Measurements from ENCODE around the gene CDH23.

Gene CDH23

DNA sequence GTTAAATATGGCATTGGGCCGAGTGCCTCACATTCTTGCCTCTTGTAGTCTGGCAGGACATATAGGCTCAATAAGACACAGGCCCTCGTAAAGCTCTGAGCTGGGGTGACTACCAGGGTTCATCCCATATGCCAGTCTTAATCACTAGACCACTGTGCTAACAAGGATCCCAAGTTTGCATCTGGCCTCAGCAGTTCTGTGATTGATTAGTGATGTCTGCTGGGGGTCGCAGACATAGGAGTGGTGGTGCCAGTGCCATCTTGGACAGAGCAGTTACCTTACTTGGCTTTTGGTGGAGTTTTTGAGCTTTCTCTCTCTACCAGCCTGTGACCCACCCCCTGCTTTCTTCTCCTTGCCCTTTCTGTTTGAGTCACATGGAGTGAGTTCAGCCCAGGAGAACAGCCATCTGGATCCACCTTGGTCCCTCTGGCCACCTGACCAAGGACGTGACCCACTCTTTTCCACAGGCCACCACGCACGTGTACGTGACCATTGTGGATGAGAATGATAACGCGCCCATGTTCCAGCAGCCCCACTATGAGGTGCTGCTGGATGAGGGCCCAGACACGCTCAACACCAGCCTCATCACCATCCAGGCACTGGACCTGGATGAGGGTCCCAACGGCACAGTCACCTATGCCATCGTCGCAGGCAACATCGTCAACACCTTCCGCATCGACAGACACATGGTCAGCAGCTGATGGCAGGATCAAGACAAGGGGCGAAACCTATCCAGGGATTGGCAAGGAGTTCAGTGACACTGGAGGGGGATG is 380.7 kb downstream of the CDH23 start:
- no peak for DNase-seq (ENCODE audit: low spot score)

DNA sequence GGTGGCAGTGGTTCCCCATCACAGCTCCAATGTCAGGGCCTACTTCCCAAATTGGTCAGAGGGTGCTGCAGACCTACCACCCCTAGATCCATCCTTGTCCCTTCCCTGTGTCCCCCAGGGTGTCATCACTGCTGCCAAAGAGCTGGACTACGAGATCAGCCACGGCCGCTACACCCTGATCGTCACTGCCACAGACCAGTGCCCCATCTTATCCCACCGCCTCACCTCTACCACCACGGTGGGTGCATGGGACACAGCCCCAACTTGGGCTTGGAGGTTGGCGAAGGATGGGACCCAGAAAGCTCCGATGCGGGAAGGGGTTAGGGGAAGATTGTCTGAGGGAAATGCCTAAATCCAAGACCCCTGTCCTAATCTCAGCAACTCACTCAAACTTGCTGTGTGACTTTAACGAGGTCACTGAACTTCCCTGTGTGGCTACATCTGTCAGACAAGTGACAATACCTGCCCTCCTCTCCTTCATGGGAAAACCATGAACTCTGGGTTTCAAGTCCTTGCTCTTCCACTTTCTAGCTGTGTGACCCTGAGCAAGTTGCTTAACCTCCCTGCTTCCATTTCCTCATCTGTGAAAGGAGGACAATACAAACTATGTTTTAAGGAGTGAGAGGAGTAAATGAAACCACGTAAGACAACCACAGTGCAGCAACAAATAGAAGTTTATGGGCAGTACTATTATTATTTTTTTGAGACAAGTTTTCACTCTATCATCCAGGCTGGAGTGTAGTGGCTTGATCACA is 381.5 kb downstream of the CDH23 start:
- no peak for DNase-seq (ENCODE audit: low spot score)

DNA sequence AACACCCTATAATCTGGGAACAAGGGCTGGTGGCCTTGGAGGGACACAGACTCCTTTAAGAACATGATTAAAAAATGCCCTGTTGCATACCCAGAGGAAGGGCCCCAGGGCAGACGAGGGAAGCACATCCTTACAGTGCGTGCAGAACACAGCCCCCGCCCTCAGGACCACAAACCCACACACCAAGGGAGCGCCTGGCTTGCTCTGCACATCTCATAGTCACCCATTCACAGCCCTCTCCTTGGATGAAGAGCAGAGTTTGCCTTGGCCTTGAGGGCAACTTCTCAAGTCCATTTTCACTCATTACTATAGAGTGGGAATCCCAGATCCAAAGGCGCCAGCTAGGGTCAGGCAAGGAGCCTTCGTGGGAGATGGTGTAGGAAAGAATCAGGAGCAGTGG is 382.9 kb downstream of the CDH23 start:
- no peak for DNase-seq (ENCODE audit: low spot score)

DNA sequence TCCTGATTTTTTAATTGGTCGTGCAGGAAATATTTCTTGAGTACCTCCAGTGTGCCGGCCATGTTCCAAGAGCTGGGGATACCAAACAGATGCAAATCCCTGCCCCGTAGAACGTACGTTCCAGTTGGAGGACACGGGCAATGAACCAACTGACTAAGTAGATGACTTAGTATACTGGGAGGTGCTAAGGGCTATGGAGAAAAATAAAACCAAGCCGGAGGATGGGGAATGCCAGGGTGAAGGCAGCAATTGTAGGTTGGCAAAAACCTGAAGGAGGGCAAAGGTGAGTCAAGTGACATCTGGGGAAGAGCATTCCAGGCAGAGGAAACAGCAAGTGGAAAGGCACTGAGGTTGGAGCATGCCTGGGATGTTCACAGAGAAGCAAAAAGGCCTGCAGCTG is 383.4 kb downstream of the CDH23 start:
- peak; percentile 60 for DNase-seq (ENCODE audit: low spot score)

DNA sequence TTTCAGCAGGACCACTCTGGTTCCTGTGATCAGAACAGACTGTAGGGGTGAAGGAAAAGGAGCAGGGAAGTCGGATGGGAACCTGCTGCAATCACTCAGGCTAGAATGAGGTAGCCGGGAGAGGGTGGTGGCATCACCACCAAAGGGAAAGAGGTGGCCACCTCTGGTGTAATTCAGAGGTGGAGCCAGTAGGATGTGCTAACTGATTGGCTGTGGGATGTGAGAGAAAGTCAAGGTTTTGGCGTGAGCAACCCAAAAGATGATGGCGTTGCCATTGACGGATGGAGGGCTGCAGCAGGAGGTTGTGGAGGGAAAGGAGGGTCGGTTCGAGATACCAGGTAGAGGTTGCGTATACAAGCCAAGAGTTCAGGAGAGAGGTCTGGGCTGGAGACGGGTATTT is 384.0 kb downstream of the CDH23 start:
- no peak for DNase-seq (ENCODE audit: low spot score)

DNA sequence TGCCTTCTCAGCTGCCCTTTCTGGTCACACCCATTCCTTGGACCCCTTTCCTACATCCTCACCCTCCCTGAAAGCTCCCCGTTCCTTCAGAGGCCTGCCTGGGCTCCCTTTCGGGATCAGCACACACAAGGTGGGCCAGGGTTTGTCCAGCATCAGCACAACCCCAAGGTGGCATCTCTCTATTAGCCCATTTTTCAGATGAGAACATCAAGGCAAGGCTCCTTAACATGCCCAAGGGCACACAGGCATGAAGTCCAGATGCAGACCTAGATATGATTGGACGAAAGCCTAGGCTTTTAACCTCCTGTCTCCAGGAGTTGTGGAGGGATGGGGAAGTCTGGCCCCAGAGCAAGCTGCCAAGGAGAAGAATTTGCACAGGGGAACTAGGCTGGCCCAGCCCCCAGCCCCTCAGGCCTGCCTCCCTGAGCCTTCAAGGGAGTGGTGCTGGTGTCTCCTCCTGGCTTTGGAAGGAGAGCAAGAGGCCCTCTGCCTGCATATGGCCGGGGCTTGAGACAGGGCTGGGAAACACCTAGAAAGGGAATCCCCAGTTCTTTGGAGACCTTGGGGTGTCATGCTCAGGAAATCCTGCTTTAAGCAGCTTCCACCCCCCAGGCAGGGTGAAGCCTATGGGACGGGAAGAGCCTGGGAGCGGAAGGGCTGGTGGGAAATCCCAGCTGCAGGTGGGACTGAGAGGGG is 385.6 kb downstream of the CDH23 start:
- no peak for DNase-seq (ENCODE audit: low spot score)

DNA sequence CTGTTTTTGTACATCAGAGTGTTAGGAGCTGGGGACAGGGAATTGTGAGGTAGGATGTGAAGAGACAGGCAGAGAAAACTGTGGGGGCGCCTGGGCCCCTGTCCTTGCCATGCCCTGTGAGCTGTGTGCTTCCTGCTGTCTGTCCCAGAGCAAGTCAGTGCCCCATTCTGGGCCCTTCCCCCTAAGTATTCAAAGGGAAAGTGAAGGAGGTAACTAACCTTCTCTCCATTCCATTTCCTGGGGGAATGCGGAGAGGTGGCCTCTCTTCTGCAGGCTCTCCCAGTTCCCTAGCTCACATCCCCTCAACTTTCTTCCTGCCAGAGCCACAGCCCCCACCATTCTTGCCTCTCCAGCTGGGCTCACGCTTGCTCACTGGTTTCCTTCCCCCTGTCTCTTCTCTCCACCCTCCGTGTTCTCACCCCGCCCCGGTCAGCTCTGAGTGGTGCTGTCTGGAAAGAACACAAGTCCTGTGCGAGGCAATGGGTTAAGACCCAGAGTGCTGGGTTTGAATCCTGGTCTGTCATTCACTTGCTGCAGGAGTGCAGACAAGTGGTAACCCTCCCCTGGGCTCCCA is 386.3 kb downstream of the CDH23 start:
- no peak for DNase-seq (ENCODE audit: low spot score)

DNA sequence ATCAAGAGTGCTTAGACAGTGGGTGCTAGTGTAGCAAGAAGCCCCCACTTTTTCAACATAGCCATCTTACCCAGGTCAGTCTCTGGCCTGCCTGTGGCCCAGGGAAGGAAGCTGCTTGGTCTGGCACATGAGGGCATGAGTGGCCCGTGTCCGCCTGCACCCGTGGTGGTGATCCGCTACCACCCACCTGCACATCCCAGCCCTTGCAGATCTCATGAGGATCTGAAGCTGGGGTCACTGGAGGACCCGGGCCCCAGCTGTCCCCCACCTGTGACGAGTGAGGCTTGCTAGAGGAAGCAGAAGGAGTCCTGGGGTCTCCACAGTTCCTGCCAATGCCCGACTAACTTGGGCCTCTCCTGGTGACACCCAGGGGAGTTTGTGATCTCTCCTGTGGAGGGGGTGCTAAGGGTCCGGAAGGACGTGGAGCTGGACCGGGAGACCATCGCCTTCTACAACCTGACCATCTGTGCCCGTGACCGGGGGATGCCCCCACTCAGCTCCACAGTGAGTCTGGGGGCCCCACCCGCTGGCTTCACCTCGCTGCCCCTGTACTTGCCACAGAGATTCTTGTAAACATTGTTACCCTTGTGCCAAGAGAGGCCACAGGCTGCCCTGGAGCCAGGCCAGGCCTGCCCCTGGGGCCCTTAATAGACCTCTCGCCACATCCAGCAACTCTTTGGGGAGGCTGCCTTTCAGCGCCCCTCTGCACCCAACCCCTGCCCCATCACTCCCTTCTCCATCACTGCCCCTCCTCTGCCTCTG is 387.4 kb downstream of the CDH23 start:
- DNase-seq (ENCODE audit: low spot score) = no peak

DNA sequence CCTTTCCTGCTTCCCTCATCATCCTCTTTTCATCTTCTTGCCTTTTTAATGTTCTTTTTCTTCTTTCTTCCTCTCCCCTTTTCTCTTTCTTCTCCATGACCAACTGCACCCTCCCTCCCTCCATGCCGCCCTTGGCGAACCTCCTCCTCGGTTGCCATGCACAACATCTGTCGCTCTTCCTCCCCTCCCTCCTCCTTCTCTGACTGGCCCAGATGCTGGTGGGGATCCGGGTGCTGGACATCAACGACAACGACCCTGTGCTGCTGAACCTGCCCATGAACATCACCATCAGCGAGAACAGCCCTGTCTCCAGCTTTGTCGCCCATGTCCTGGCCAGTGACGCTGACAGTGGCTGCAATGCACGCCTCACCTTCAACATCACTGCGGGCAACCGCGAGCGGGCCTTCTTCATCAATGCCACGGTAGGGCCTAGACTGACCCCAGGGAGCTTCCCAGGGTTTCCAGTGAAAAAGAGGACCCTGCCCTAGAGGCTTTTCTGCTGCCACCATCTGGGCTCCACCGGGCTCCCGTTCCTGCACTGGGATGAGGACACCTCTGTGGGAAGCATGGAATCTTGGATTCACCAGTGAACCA is 388.1 kb downstream of the CDH23 start:
- DNase-seq (ENCODE audit: low spot score) = no peak

DNA sequence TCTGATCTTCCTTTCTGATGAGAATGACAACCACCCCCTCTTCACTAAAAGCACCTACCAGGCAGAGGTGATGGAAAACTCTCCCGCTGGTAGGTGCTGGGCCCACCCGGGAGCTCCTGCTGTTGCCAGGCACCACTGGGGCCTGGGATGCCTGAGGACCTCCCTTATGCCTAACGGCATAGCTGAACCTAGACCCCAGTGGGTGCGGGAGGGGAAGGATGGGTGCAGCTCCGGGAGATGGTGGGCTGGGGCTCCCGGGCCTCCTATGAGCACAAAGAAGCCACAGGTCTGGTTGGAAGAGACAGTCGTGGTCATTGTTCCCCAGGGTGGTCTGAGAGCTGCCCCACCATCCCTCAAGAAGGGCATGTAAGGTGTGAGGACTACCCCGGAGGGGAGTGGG is 392.2 kb downstream of the CDH23 start:
- DNase-seq (ENCODE audit: low spot score) = no peak

DNA sequence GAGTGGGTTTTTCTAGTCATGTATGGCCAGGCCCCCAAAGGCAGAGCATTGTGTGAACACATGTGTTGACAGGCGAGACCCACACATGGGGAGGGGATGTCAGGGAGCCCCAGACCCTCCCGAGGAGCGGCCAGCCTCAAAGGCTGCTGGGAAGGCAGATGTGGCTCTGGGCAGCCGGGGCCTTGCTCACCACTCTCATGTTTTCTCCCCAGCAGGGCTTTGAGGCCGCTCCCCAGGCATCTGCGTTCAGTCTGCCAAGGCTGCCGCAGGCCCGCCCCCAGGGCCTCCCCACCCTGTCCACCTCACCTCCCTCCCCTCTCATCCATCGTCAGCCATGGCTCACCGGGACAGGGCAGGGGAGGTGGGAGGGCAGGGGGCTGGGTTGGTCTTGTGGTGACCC is 393.2 kb downstream of the CDH23 start:
- no peak for DNase-seq (ENCODE audit: low spot score)

DNA sequence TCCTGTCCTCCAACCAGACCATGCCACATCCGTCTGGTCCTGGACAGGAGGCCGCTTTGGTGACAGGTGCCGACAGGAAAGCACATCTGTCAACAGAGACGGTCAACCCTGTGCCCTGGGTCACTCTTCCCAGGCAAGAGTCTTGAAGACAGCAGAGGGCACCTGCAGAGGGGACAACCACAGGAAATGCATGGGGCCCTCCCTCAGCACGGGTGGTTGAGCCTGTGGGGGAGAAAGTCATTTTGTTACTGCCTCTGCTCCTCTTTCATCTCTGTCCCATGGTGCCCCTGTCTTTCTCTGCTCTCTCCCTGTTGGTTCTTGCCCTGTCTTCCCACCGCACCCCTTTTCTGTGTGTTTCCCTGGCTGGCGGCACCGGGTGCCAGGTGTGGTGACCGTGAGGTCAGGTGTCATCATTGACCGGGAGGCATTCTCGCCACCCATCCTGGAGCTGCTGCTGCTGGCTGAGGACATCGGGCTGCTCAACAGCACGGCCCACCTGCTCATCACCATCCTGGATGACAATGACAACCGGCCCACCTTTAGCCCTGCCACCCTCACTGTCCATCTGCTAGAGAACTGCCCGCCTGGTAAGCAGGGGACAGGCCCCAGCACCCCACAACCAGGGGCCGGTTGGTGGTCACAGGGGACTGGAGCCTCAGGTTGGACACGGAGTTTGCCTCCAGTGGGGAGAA is 394.2 kb downstream of the CDH23 start:
- no peak for DNase-seq (ENCODE audit: low spot score)

DNA sequence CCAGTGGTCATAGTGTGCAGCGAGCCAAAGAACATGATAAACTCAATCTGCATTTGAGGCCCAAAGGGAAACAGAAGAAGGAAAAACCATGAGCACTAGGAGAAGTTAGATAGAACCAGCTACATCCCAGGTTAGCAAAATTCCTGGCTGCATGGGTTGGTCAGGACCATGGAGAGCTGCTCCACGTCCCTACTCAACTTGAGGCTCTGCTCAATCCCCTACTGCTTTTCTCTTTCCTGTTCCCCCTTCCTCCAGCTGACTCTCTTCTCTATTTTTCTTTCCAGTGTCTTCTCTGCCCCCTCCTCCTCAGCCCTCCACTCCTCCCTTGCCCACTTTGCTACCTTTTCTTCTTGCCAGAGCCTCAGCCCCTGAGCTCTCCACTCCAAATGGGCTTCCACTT is 398.5 kb downstream of the CDH23 start:
- DNase-seq (ENCODE audit: low spot score) = no peak

DNA sequence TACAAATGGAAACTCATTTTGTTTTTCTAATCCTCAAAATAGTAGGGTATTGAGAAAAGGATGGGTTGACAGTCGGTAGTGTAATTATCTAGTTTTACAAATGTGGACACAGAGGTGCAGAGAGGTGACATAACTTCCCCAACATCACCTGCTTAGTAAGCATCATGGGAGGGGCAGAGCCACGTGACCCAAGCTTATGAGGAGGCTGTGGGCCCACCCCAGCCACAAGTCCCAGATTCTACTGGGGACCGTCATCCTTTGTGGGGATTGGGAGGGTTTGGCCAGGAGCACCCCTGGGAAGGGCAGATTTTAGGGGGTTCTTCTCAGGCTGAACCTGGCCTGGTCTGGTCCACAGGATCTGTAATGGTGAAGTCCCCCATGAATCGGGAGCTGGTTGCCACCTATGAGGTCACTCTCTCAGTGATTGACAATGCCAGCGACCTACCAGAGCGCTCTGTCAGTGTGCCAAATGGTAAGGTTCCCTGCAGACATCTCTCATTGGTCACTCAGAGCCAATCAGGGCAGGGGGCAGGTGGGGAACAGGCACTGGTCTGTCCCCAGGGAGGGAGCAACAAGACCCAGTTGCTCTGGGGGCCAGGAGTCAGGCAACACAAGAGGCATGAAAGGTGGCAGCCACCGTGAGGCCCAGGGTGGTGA is 400.2 kb downstream of the CDH23 start:
- no peak for DNase-seq (ENCODE audit: low spot score)

DNA sequence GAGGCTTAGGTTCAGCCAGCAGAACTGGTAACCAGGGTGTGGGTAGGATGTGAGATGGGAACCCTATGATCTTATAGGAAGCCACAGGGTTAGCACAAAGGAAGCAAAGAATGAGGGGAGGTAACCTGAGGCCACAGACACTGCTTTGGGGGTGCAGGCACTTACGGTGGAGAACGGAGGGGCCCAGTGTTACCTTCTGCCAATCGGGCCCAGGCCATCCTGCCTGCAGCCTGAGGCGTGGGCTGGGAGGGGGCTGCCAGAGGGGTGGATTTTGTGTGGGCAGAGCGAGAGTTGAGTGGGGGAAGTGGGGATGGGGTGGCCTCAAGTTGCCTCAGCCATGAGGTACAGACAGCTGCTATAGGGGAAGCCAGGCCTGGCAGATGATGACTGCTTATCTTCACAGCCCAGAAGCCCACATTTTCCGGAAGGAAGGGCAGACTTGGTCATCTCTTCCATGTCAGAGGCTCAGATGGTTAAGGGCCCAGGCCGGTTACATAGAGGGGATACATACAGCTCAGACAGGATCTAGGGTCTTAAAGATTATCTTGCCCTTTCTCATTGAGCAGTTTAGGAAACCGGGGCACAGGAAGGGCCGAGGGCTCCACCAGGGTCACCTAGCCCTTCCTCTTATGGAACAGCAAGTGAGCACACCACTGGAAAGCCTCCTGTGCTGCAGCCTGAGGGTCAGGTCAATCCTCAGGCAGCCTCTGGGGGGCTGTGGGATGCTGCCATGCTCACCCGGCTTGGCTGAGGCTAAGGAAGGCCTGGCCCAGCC is 401.0 kb downstream of the CDH23 start:
- DNase-seq (ENCODE audit: low spot score) = no peak

DNA sequence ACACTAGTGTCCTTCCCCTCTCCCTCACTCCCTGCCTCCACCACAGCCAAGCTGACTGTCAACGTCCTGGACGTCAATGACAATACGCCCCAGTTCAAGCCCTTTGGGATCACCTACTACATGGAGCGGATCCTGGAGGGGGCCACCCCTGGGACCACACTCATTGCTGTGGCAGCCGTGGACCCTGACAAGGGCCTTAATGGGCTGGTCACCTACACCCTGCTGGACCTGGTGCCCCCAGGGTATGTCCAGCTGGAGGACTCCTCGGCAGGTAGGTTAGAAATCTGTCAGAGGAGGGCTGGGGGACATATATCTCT is 401.5 kb downstream of the CDH23 start:
- no peak for DNase-seq (ENCODE audit: low spot score)

DNA sequence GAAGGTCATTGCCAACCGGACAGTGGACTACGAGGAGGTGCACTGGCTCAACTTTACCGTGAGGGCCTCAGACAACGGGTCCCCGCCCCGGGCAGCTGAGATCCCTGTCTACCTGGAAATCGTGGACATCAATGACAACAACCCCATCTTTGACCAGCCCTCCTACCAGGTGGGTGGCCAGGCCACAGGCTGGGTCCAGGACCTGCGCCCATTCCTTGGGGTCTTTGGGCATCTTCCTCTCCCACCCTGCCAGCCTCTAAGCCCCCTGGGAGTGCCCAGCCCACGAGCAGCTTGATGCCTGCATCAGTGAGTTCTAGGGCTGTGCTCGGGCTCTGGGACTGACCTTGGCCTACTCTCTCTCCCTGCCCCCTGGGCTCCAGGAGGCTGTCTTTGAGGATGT is 402.4 kb downstream of the CDH23 start:
- no peak for DNase-seq (ENCODE audit: low spot score)

DNA sequence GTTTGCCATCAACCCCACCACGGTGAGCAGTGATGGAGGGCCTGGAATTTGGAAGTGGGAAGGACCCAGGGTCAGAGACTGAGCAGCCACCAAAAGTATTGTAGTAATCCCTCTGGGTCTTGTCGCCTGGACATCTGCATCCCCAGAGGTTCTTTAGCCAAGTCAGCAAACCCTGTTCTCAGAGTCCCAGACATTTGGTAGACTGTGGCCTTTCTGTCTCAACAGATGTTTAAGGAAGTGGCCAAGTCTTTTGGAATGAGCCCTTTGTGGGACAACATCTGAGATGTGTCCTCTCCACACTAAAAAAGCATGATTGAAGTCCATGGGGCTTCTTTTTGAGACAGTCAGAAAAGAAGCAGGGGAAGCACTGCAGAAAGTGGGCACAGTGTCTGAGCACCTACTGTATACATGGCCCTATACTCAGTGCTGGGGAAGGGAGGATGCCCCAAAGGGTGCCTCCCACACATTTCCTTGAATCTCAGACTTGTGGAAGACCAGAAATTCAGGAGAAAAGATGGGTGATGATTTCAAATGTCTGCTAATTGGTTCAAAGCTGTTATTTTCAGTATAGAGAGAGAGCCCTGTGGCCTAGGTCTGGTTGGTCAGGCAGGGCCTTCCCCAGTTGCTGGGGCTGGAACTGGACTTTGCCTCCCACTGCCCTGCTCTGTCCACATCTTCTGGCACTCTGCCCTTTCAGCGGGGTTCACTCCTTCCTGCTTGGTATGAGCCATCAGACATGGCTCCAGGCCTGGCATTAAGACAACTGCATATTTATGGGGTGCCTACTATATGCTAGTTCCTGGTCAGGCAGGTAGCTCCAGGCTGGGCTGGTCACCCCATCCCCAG is 403.1 kb downstream of the CDH23 start:
- DNase-seq (ENCODE audit: low spot score) = no peak

DNA sequence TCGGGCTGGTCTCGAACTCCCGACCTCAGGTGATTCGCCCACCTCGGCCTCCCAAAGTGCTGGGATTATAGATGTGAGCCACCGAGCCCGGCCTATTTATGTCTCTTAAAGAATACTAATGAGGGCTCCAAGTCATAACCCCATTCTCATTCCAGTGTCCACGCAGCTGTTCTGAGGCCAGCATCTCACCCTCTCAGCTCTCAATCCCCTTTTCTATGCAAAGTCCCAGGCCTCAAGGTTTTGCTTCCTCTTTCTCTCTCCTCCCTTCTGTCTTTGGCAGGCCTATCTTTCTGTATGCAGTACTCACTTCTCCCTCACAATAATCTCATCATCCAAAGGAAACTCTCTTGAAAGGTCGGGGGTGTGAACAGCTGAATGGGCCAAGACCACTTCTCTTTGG is 404.6 kb downstream of the CDH23 start:
- DNase-seq (ENCODE audit: low spot score) = no peak

All from kidney tubule cell (primary cell).